H1 (cell line): ENCODE data around the gene TMEM255B. TPM values are rescaled to one million over a fixed set of nuclear protein-coding genes. Genes with fewer than 3 reads are reported as not detected.

ENCODE experiments used
- polyA plus RNA-seq, 7 experiments: library from polyadenylated mRNA; depleted of rRNA in 3 of 7; stranded (reverse) in 5 of 7; unstranded in 2 of 7; fragments of >200 nt in 5 of 7; fragments of 200-250 nt in 2 of 7; gene quantifications; 1 replicate in 5 of 7; 2 replicates in 1 of 7; 4 replicates in 1 of 7; pipeline versions ENCODE4 v1.2.1 to v1.2.3, GENCODE V29; 2011 to 2013; ENCODE audit warnings: missing spikeins in 2 of 7, mixed read lengths in 2 of 7
- total RNA-seq: library from RNA; stranded (reverse); fragmentation: NEBNext Ultra II Directional; extraction: Animal tissue kit (Norgen Biotek cat#: 25700); gene quantifications from 2 replicates; pipeline ENCODE4 v1.2.1, GENCODE V29; 2021
- TF ChIP-seq, protein P1 (sequence below): IDR thresholded peaks from 2 replicates; pipeline ENCODE4 v1.6.1; 2012; ENCODE audit warnings: low read length, inconsistent platforms

TMEM255B gene
- total and polyA plus RNA-seq, 2 of the 8 experiments (the other 6 are each of a cell fraction or from before 2014, with no cell fraction given) = 3.4 to 4.4 TPM

DNA sequence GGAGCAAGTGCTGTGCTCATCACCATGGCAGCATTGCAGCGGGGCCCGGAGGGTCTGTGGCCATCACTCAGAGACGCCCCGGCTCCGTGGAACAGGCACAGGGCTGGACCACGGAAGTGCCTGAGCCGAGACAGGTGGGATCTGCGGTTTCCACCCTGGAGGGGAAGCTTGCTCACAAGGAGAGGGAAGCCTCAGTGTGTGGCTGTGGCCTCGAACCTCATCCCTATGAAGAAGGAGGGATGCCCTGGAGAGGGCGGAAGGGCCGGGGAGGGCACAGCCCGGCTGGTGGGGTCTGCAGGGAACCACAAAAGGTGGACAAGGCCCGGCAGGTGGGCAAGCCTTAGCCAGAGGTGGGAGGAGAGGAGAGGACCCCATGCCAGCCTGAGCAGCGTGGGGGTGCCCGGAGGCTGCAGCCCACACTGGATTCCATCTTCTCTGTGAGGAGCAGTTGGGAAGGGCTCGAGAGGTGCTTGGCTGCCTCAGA is 30.4 kb upstream of the TMEM255B start (continued):
- TF ChIP-seq, protein P1, sequence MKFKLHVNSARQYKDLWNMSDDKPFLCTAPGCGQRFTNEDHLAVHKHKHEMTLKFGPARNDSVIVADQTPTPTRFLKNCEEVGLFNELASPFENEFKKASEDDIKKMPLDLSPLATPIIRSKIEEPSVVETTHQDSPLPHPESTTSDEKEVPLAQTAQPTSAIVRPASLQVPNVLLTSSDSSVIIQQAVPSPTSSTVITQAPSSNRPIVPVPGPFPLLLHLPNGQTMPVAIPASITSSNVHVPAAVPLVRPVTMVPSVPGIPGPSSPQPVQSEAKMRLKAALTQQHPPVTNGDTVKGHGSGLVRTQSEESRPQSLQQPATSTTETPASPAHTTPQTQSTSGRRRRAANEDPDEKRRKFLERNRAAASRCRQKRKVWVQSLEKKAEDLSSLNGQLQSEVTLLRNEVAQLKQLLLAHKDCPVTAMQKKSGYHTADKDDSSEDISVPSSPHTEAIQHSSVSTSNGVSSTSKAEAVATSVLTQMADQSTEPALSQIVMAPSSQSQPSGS = no peak
